ENCODE results near the gene PRSS12.

DNA sequence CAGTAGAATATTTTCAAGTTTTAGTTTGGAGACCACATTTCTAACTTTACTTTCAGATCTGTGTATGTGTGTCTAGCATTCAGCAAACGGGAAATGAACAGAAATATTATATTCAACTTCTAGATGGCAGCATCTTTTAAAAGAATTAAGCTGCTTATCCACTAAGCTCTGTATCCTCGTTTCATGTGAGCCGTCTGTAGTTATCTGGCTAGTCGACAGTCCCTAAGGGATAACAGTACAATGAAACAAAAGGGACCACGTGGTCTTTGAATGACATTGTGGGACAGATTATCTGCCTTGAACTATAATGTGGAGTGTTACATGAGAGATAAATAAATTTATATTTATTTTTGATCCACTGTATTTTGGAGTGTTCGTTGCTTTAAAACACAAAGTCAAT, 35.8 kb upstream of the PRSS12 start:
- TF ChIP-seq EZH2 (IDR thresholded peaks at IDR 0.05; ENCODE audit: insufficient read depth, poor library complexity, severe bottlenecking), result no peak
- TF ChIP-seq EZH2phosphoT487 (IDR thresholded peaks at IDR 0.05; ENCODE audit: insufficient read depth, low read depth), result no peak
